Endodermal cell (in vitro differentiated cells): ENCODE results near the gene VCP. TPM values are rescaled to one million over a fixed set of nuclear protein-coding genes. Genes with fewer than 3 reads are reported as not detected.
"Not testable (repeated sequence)": the region's sequence is repeated elsewhere in the genome, so short reads cannot be mapped to it uniquely, and the experiment has no call there.

Source experiments
- DNase-seq: peaks from one replicate; pipeline ENCODE4 v3.0.0-alpha.2; 2017
- H3K27ac ChIP-seq: 2 replicates; pipeline ENCODE4 v1.5.1; 2013; ENCODE audit warnings: mild to moderate bottlenecking, low read depth, low read length, moderate library complexity
- H3K27me3 ChIP-seq: 2 replicates; pipeline ENCODE4 v1.6.1; 2013; ENCODE audit warnings: mild to moderate bottlenecking, low read length, moderate library complexity; ENCODE audit not compliant: insufficient read depth, control insufficient read depth, poor library complexity, severe bottlenecking
- H3K36me3 ChIP-seq: 2 replicates; pipeline ENCODE4 v1.7.0; 2013; ENCODE audit warnings: mild to moderate bottlenecking, low read length, moderate library complexity; ENCODE audit not compliant: control insufficient read depth, insufficient read depth
- H3K4me1 ChIP-seq: one replicate; pipeline ENCODE4 v1.7.0; 2013; ENCODE audit warnings: low read length; ENCODE audit not compliant: control insufficient read depth, insufficient read depth
- H3K4me3 ChIP-seq: 2 replicates; pipeline ENCODE4 v1.5.1; 2013; ENCODE audit warnings: mild to moderate bottlenecking, low read length, moderate library complexity
- H3K9ac ChIP-seq: 2 replicates; pipeline ENCODE4 v1.6.1; 2013; ENCODE audit warnings: mild to moderate bottlenecking, low read length, moderate library complexity; ENCODE audit not compliant: poor library complexity, severe bottlenecking; ENCODE audit errors: extremely low read depth
- H3K9me3 ChIP-seq: 2 replicates; pipeline ENCODE4 v1.6.1; 2013; ENCODE audit warnings: mild to moderate bottlenecking, low read length, moderate library complexity; ENCODE audit not compliant: control insufficient read depth
- H3K27ac Mint-ChIP-seq: 2 replicates; pipeline ENCODE4 v1.8.0; 2020; ENCODE audit warnings: mixed read lengths
- H3K27me3 Mint-ChIP-seq: 2 replicates; pipeline ENCODE4 v1.8.0; 2021; ENCODE audit warnings: mild to moderate bottlenecking, mixed read lengths; ENCODE audit not compliant: insufficient read depth
- H3K36me3 Mint-ChIP-seq: 2 replicates; pipeline ENCODE4 v1.8.0; 2020; ENCODE audit warnings: low read depth, mixed read lengths
- H3K4me1 Mint-ChIP-seq: 2 replicates; pipeline ENCODE4 v1.8.0; 2020; ENCODE audit warnings: mixed read lengths
- H3K4me3 Mint-ChIP-seq: 2 replicates; pipeline ENCODE4 v1.8.0; 2020; ENCODE audit warnings: mild to moderate bottlenecking, moderate library complexity, mixed read lengths
- H3K9me3 Mint-ChIP-seq: 2 replicates; pipeline ENCODE4 v1.8.0; 2020; ENCODE audit warnings: mild to moderate bottlenecking, mixed read lengths
- WGBS, 2 experiments: methylation state at CpG; one replicate each; pipeline versions ENCODE4 v1.1.5 to v1.1.7; 2013; ENCODE audit warnings: missing lambda C conversion rate in 2 of 2, mixed read lengths in 1 of 2; ENCODE audit not compliant: insufficient coverage in 1 of 2, insufficient read length in 1 of 2; 5-methylcytosine and 5-hydroxymethylcytosine counted together
- total RNA-seq, 2 donors: library from RNA; stranded (reverse); fragmentation: NEBNext Ultra II Directional in 1 of 2; extraction: Animal tissue kit (Norgen Biotek cat#: 25700) in 1 of 2; gene quantifications; 2 replicates in 1 of 2; 3 replicates in 1 of 2; pipeline ENCODE4 v1.2.1, GENCODE V29; 2021
- TF ChIP-seq, protein P1 (sequence below): fragments of 200-600 bp; sonication (generic); conservative IDR thresholded peaks from 2 replicates; pipeline ENCODE4 v1.5.0; 2021; ENCODE audit warnings: antibody characterized with exemption, mild to moderate bottlenecking

VCP gene
- total RNA-seq, 2 donors from 2014 or later: 497 to 510 TPM

DNA sequence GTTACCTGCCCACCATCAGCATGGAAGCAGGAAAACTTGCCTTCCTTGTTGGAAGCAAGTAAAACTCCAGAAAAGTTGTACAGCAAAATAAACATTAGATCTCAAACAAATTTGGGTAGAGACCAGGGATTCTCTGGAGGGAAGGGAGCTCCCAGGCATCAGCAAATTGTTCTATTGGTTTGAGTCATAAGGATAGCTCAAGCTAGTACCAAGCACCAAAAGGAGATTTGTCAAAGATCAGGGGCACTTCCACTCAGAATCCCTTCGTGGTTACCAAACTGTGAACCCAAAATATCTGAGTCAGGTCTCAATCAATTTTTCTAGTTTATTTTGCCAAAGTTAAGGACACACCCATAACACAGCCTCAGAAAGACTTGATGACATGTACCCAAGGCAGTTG, 45.1 kb downstream of the VCP start:
- TF ChIP-seq, protein P1, sequence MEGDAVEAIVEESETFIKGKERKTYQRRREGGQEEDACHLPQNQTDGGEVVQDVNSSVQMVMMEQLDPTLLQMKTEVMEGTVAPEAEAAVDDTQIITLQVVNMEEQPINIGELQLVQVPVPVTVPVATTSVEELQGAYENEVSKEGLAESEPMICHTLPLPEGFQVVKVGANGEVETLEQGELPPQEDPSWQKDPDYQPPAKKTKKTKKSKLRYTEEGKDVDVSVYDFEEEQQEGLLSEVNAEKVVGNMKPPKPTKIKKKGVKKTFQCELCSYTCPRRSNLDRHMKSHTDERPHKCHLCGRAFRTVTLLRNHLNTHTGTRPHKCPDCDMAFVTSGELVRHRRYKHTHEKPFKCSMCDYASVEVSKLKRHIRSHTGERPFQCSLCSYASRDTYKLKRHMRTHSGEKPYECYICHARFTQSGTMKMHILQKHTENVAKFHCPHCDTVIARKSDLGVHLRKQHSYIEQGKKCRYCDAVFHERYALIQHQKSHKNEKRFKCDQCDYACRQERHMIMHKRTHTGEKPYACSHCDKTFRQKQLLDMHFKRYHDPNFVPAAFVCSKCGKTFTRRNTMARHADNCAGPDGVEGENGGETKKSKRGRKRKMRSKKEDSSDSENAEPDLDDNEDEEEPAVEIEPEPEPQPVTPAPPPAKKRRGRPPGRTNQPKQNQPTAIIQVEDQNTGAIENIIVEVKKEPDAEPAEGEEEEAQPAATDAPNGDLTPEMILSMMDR: no peak
- H3K36me3 Mint-ChIP-seq: peaks cover 56% of the 10 kb centered on the region
- Histone ChIP-seq H3K27ac (no peak overlapping the region), H3K9me3 (peaks cover 67% of the 10 kb centered on the region), H3K27me3 (no peaks in the 10 kb centered on the region), H3K4me1 (peaks cover 9% of the 10 kb centered on the region), H3K36me3 (peaks cover 28% of the 10 kb centered on the region), H3K4me3 (peak overlapping the region; percentile 70), H3K9ac (peak overlapping the region; percentile 78)
- H3K27ac Mint-ChIP-seq: peak overlapping the region; percentile 87
- WGBS, 2 experiments: 66 to 90% methylated on average over 1 of the region's 1 CpG
- no peak for DNase-seq
- H3K9me3 Mint-ChIP-seq: peaks cover 94% of the 10 kb centered on the region
- H3K27me3 Mint-ChIP-seq: no peaks in the 10 kb centered on the region
- peaks cover 25% of the 10 kb centered on the region for H3K4me1 Mint-ChIP-seq
- peak overlapping the region; percentile 32 for H3K4me3 Mint-ChIP-seq

DNA sequence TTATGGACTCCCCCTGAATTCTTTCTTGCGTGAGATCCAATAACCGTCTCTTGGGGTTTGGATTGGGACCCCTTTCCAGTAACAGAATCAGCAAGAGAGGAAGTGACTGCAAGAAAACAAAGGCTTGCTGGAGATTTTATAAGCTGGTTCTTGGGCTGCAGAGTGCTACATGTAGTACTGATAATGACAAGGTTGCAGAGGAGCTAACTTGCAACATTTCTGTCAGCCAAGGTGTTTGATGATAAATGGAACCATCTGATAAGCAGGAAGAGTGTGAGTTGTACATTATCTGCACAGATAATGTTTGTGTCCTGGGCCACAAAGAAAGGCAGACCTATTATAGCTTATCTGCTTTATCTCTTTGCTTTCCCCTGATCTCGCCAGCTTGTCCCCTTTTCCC, 45.8 kb downstream of the VCP start:
- Histone ChIP-seq H3K9ac (peak overlapping the region; percentile 78), H3K27me3 (no peaks in the 10 kb centered on the region), H3K27ac (peak overlapping the region; percentile 51), H3K36me3 (peaks cover 34% of the 10 kb centered on the region), H3K4me3 (peak overlapping the region; percentile 70), H3K4me1 (peaks cover 9% of the 10 kb centered on the region), H3K9me3 (peaks cover 70% of the 10 kb centered on the region)
- H3K9me3 Mint-ChIP-seq: peaks cover 97% of the 10 kb centered on the region
- peaks cover 58% of the 10 kb centered on the region for H3K36me3 Mint-ChIP-seq
- 50 to 76% methylated on average over 2 to 3 of the region's 3 CpGs for WGBS, 2 experiments
- H3K27ac Mint-ChIP-seq: peak overlapping the region; percentile 87
- no peaks in the 10 kb centered on the region for H3K27me3 Mint-ChIP-seq
- TF ChIP-seq, protein P1: no peak
- peaks cover 25% of the 10 kb centered on the region for H3K4me1 Mint-ChIP-seq
- peak overlapping the region; percentile 32 for H3K4me3 Mint-ChIP-seq
- DNase-seq: no peak

- Histone ChIP-seq H3K36me3 (peaks cover 42% of the 10 kb centered on the region), H3K4me3 (peak overlapping the region; percentile 80), H3K9me3 (peaks cover 68% of the 10 kb centered on the region)
- DNase-seq, H3K27me3 ChIP-seq, H3K4me1 ChIP-seq, H3K9ac ChIP-seq, H3K27me3 Mint-ChIP-seq, H3K27ac ChIP-seq: not testable (repeated sequence)
- Mint-ChIP-seq H3K4me1 (peaks cover 25% of the 10 kb centered on the region), H3K36me3 (peaks cover 58% of the 10 kb centered on the region), H3K4me3 (peak overlapping the region; percentile 43), H3K27ac (peak overlapping the region; percentile 57), H3K9me3 (peaks cover 95% of the 10 kb centered on the region)
- 62 to 70% methylated on average over 3 to 5 of the region's 5 CpGs for WGBS, 2 experiments
These were observed 49.0 kb downstream of the VCP start for GRCh38 chr9:35023443-35023842.

GRCh38 chr9:35014517-35014916, 57.9 kb downstream of the VCP start:
- H3K9me3 Mint-ChIP-seq: peaks cover 90% of the 10 kb centered on the region
- Histone ChIP-seq H3K4me3 (peak overlapping the region; percentile 68), H3K4me1 (no peaks in the 10 kb centered on the region), H3K27ac (no peak overlapping the region), H3K9ac (no peak overlapping the region), H3K27me3 (no peaks in the 10 kb centered on the region), H3K9me3 (peaks cover 100% of the 10 kb centered on the region), H3K36me3 (peaks cover 95% of the 10 kb centered on the region)
- 29 to 80% methylated on average over 1 to 2 of the region's 2 CpGs for WGBS, 2 experiments
- no peak overlapping the region for H3K4me3 Mint-ChIP-seq
- TF ChIP-seq, protein P1: no peak
- no peaks in the 10 kb centered on the region for H3K4me1 Mint-ChIP-seq
- no peak overlapping the region for H3K27ac Mint-ChIP-seq
- DNase-seq: no peak
- H3K27me3 Mint-ChIP-seq: no peaks in the 10 kb centered on the region
- H3K36me3 Mint-ChIP-seq: peaks cover 76% of the 10 kb centered on the region
